ENCODE measurements around the gene PRKX. TPM values are rescaled to one million over a fixed set of nuclear protein-coding genes. Genes with fewer than 3 reads are reported as not detected.
"Not testable (repeated sequence)": the region's sequence is repeated elsewhere in the genome, so short reads cannot be mapped to it uniquely, and the experiment has no call there.

PRKX gene
- total RNA-seq, 2 experiments from 2014 or later: 31.6 to 35.4 TPM

DNA sequence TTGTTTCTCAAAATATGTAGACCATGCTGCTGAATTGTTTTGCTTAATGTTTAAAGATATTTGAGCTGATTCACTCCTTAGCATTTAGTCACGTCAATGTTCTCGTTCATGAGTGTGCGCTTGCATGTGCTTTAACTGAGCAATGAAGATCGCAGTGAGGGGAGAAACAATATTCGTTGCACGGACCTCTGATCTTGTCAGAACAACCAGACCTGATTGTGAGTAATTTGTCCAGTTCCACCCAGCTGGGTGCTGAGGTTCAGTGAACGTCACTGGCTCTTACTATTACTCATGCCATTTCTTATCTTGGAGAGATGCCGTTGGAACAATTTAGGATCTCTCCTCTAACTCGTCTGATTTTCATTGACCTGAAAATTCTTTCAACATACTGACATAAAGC lies 15.0 kb upstream of the PRKX start:
- H3K27ac ChIP-seq (ENCODE audit: low read depth in 1 of 2, low read length in 2 of 2): no peak overlapping the region
- Mint-ChIP-seq H3K4me3 (no peak overlapping the region), H3K27ac (no peak overlapping the region), H3K9me3 (no peaks in the 10 kb centered on the region), H3K27me3 (no peaks in the 10 kb centered on the region), H3K4me1 (ENCODE audit: low read depth) (no peaks in the 10 kb centered on the region), H3K36me3 (ENCODE audit: low read depth) (no peaks in the 10 kb centered on the region)
- H3K4me3 ChIP-seq (ENCODE audit: low read length): no peak overlapping the region
- no peak for ATAC-seq (ENCODE audit: poor library complexity)
- DNase-seq: no peak
- H3K4me1 ChIP-seq (ENCODE audit: insufficient read depth, low read length): no peaks in the 10 kb centered on the region
- no peaks in the 10 kb centered on the region for H3K27me3 ChIP-seq (ENCODE audit: control insufficient read depth in 1 of 2, insufficient read depth in 2 of 2, low read length in 2 of 2)
- ChIA-PET POLR2A (interaction anchor here (0.7 kb wide), 1 partner anchor 15 kb away, joined by 3 read pairs; no protein-coding TSS in a partner anchor), CTCF (no interaction called here)
- TF ChIP-seq, protein P1, sequence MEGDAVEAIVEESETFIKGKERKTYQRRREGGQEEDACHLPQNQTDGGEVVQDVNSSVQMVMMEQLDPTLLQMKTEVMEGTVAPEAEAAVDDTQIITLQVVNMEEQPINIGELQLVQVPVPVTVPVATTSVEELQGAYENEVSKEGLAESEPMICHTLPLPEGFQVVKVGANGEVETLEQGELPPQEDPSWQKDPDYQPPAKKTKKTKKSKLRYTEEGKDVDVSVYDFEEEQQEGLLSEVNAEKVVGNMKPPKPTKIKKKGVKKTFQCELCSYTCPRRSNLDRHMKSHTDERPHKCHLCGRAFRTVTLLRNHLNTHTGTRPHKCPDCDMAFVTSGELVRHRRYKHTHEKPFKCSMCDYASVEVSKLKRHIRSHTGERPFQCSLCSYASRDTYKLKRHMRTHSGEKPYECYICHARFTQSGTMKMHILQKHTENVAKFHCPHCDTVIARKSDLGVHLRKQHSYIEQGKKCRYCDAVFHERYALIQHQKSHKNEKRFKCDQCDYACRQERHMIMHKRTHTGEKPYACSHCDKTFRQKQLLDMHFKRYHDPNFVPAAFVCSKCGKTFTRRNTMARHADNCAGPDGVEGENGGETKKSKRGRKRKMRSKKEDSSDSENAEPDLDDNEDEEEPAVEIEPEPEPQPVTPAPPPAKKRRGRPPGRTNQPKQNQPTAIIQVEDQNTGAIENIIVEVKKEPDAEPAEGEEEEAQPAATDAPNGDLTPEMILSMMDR (IDR thresholded peaks at IDR 0.05): no peak
- no peaks in the 10 kb centered on the region for H3K9me3 ChIP-seq (ENCODE audit: control insufficient read depth in 1 of 2, insufficient read depth in 1 of 2, low read length in 2 of 2)
- H3K36me3 ChIP-seq (ENCODE audit: insufficient read depth, low read length): no peaks in the 10 kb centered on the region
- intact Hi-C loops (cut with DNase I, micrococcal nuclease): no loop called here

DNA sequence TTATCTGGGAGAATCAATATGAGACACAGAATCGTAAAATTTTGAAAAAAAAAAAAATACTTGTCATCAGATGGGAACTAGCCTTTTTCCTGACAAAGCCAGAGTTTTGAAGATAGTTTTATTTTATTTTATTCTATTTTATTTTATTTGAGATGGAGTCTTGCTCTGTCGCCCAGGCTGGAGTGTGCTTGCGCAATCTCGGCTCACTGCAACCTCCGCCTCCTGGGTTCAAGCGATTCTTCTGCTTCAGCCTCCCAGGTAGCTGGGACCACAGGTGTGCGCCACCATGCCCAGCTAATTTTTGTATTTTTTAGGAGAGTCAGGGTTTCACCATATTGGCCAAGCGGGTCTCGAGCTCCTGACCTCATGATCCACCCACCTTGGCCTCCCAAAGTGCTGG lies 10.0 kb upstream of the PRKX start:
- H3K36me3 ChIP-seq (ENCODE audit: insufficient read depth, low read length); H3K27ac ChIP-seq (ENCODE audit: low read depth in 1 of 2, low read length in 2 of 2); H3K9me3 ChIP-seq (ENCODE audit: control insufficient read depth in 1 of 2, insufficient read depth in 1 of 2, low read length in 2 of 2); ATAC-seq (ENCODE audit: poor library complexity); H3K27ac Mint-ChIP-seq; CTCF ChIA-PET; H3K27me3 Mint-ChIP-seq; H3K27me3 ChIP-seq (ENCODE audit: control insufficient read depth in 1 of 2, insufficient read depth in 2 of 2, low read length in 2 of 2); H3K4me1 ChIP-seq (ENCODE audit: insufficient read depth, low read length); H3K9me3 Mint-ChIP-seq; intact Hi-C loops (cut with DNase I, micrococcal nuclease); H3K4me3 Mint-ChIP-seq; H3K4me1 Mint-ChIP-seq (ENCODE audit: low read depth); H3K4me3 ChIP-seq (ENCODE audit: low read length); DNase-seq; H3K36me3 Mint-ChIP-seq (ENCODE audit: low read depth): not testable (repeated sequence)
- POLR2A ChIA-PET: interaction anchor here (0.7 kb wide), 1 partner anchor 75 kb away, joined by 3 read pairs; no protein-coding TSS in a partner anchor

DNA sequence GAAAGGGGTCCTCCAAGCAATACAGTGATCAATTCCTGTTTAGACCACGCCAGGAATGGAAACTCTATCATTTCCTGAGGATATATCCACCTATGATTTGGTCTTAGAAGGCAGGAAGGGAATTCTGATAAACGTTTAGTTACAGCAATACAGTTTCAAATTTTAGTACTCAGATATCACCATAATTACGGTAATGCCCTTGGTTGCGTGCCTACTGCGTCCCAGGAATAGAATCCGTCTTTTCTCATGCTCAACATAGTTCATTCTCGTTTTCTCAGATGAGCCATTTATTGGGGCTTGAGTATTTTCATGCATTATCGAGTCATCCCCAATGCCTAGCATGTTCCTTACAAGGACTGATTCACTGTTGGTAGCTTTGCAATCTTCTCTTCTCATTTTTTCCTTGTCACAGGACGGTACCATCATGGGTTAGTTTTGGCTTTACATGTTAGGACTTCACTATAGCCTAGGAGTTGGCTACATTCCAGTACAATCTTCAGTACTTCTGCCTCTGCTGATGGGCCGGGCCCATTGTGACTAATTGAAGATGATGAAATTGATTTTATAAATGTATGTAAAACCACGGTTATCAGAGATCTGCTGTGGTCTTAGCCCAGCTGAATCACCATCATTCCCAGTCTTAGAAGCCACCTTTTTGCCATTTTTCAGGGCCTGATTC lies 4.4 kb upstream of the PRKX start:
- POLR2A ChIA-PET: no interaction called here
- DNase-seq (no peak), ATAC-seq (ENCODE audit: poor library complexity) (no peak)
- Histone ChIP-seq H3K27me3 (ENCODE audit: control insufficient read depth in 1 of 2, insufficient read depth in 2 of 2, low read length in 2 of 2) (no peaks in the 10 kb centered on the region), H3K4me1 (ENCODE audit: insufficient read depth, low read length) (peaks cover 5% of the 10 kb centered on the region), H3K27ac (ENCODE audit: low read depth in 1 of 2, low read length in 2 of 2) (no peak overlapping the region), H3K9me3 (ENCODE audit: control insufficient read depth in 1 of 2, insufficient read depth in 1 of 2, low read length in 2 of 2) (no peaks in the 10 kb centered on the region), H3K4me3 (ENCODE audit: low read length) (no peak overlapping the region), H3K36me3 (ENCODE audit: insufficient read depth, low read length) (no peaks in the 10 kb centered on the region)
- intact Hi-C loops (cut with DNase I, micrococcal nuclease): loop anchor here in 1 of 2 experiments (5.0 kb wide), 1 partner anchor 61 kb away; no protein-coding TSS in a partner anchor
- Mint-ChIP-seq H3K4me1 (ENCODE audit: low read depth) (no peaks in the 10 kb centered on the region), H3K9me3 (no peaks in the 10 kb centered on the region), H3K4me3 (no peak overlapping the region), H3K27ac (no peak overlapping the region), H3K27me3 (no peaks in the 10 kb centered on the region), H3K36me3 (ENCODE audit: low read depth) (no peaks in the 10 kb centered on the region)
- CTCF ChIA-PET: interaction anchor here (2.1 kb wide), 1 partner anchor 66 kb away, joined by 5 read pairs; no protein-coding TSS in a partner anchor
- TF ChIP-seq, protein P1 (IDR thresholded peaks at IDR 0.05): no peak

Measured in CD4-positive, alpha-beta T cell (primary cell).